GM12872 (cell line): ENCODE measurements around the gene CBLL1.

Experiments used
- CTCF ChIP-seq: IDR thresholded peaks from 3 replicates; pipeline ENCODE4 v1.5.1; 2011; ENCODE audit warnings: low read depth, mild to moderate bottlenecking, low read length, moderate library complexity; ENCODE audit not compliant: insufficient read depth

CBLL1 gene

GRCh38 chr7:107743567-107744344, at the start of gene CBLL1:
Gene CBLL1 (plus strand): TSS chr7:107744142. CDS start chr7:107744164, 22 bp downstream.
- peak; percentile 78 for TF ChIP-seq CTCF

GRCh38 chr7:107694386-107694785, 49.6 kb upstream of the CBLL1 start:
- TF ChIP-seq CTCF, result no peak

- TF ChIP-seq CTCF, result no peak
Observed at GRCh38 chr7:107696330-107696946, 47.5 kb upstream of the CBLL1 start.

GRCh38 chr7:107697321-107698049, 46.5 kb upstream of the CBLL1 start:
- TF ChIP-seq CTCF, result no peak

GRCh38 chr7:107700570-107700969, 43.4 kb upstream of the CBLL1 start:
- TF ChIP-seq CTCF, result no peak

DNA sequence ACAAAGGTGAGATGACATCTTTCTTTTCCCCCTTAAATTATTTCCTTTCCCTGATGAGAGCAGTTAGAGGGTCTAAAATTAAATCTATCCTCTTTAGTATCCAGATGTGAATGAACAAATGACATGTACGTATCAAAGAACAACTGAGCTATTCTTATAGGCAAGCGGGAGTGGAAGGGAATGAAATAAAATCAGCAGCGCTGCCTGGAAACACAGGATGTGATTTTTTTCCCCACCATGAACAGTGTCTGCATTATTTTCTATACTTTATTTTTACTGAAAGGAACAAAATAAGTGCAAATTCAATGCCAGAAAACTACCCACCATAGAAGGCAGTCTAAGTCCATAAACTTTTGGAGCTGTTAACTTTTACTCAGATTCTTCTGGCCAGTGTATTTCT, 42.8 kb upstream of the CBLL1 start:
- no peak for TF ChIP-seq CTCF

DNA sequence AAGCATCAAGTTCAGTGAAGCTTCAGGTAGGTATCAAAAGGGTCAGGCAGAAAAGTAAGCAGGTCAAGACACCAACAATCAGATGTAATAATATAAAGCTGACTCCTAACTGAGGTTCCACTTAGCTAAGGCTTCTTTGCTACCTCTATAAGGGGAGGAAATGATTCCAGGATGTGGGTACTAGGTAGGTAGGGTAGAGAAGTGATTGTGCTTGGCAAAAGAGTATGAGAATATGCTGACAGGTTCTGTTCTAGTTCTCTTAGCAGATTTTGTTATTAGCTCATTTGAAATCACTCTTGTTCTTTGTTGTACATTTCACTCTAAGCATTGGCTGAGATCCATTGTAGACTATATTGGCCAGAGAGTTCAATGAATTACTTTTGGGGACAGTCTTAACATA, 40.7 kb upstream of the CBLL1 start:
- TF ChIP-seq CTCF, result no peak
